GM12873 (cell line): ENCODE data around the gene SDR42E2.

Experiments
- TF ChIP-seq, protein P1 (sequence below): IDR thresholded peaks from 2 replicates; pipeline ENCODE4 v1.5.1; 2012; ENCODE audit warnings: low read depth, mild to moderate bottlenecking, moderate library complexity, low read length, control low read depth; ENCODE audit not compliant: insufficient read depth; ENCODE audit errors: missing control alignments

Gene SDR42E2

DNA sequence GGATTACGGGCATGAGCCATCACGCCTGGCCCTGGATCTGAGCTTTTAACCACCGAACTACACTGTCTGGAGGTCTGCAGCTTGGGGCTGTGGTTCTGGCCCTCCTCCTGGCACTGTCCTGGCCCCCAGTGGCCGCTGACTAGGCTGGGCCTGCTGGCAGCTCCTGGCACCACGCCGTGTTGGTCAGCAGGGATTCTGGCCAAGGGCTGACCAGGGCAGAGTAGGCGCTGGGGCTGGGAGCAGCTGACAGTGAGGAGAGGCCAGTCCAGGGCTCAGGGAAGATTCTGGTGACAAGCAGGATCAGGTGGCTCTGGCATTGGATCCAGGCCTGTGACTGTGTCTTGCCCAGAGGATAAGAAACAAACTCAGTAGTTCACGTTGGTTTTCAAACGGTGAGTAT is 58.4 kb downstream of the SDR42E2 start:
- TF ChIP-seq, protein P1, sequence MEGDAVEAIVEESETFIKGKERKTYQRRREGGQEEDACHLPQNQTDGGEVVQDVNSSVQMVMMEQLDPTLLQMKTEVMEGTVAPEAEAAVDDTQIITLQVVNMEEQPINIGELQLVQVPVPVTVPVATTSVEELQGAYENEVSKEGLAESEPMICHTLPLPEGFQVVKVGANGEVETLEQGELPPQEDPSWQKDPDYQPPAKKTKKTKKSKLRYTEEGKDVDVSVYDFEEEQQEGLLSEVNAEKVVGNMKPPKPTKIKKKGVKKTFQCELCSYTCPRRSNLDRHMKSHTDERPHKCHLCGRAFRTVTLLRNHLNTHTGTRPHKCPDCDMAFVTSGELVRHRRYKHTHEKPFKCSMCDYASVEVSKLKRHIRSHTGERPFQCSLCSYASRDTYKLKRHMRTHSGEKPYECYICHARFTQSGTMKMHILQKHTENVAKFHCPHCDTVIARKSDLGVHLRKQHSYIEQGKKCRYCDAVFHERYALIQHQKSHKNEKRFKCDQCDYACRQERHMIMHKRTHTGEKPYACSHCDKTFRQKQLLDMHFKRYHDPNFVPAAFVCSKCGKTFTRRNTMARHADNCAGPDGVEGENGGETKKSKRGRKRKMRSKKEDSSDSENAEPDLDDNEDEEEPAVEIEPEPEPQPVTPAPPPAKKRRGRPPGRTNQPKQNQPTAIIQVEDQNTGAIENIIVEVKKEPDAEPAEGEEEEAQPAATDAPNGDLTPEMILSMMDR: no peak

DNA sequence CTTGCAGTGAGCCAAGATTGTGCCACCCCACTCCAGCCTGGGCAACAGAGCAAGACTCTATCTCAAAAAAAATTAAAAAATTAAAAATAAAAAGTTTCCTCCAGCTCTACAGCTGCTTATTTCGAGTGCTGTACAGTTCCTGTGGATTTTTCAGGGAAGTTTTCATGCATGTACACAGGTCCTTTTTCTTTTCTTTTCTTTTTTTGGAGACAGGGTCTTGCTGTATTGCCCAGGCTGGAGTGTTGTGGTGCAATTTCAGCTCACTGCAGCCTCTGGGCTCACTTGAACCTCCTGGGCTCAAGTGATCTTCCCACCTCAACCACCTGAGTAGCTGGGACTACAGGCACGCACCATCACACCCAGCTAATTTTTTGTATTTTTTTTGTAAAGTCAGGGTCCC is 59.7 kb downstream of the SDR42E2 start:
- TF ChIP-seq, protein P1: no peak

DNA sequence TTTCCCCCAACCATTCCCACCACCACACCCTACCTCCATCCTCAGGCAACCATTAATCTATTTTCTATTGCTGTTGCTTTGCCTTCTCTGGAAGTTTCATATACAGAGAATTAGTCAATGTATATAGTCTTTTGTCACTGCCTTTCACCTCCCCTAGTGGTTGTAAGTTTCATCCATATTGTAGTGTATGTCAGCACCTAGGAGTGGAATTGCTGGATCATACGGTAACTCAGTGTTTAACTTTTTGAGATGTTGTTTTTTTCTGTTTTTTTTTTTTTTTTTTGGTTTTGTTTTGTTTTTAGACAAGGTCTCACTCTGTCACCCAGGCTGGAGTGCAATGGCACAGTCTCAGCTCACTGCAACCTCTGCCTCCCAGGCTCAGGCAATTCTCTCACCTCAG is 60.7 kb downstream of the SDR42E2 start:
- TF ChIP-seq, protein P1: no peak

DNA sequence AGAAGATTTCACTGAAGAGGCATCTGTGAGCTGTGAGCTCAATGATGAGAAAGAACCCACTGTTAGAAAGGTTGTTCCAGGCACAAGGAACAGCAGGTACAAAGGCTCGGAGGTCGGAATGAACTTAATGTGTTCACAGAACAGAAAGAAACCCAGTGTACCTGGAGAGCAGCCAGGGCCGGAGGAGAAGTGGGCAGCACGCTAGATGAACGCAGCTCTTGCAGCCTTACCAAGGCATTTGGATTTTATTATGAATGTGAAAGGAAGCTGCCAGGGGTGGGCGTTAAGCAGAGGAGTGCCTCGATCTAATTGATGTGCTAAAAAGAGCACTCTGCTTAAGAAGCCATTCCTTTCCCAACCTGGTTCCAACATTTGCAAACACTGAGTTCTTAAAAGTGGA is 62.8 kb downstream of the SDR42E2 start:
- TF ChIP-seq, protein P1: no peak

DNA sequence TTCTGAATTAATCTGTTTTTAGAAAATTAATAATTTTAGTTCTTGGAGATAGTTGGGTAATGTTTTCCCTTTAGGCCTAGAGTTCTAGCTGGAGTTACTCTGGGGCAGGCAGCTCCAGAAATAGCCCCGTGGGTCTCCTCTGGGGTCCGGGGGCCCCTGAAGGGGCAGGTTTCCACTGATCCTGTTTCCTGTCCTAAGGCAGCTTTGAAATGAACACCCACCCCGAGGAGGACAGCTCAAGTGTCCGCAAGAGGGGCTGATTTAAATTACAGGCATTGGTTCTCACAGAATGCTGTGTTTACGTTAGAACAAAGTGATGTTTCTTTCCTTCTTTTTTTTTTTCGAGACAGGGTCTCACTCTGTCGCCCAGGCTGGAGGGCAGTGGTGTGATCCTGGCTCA is 67.6 kb downstream of the SDR42E2 start:
- TF ChIP-seq, protein P1: no peak

DNA sequence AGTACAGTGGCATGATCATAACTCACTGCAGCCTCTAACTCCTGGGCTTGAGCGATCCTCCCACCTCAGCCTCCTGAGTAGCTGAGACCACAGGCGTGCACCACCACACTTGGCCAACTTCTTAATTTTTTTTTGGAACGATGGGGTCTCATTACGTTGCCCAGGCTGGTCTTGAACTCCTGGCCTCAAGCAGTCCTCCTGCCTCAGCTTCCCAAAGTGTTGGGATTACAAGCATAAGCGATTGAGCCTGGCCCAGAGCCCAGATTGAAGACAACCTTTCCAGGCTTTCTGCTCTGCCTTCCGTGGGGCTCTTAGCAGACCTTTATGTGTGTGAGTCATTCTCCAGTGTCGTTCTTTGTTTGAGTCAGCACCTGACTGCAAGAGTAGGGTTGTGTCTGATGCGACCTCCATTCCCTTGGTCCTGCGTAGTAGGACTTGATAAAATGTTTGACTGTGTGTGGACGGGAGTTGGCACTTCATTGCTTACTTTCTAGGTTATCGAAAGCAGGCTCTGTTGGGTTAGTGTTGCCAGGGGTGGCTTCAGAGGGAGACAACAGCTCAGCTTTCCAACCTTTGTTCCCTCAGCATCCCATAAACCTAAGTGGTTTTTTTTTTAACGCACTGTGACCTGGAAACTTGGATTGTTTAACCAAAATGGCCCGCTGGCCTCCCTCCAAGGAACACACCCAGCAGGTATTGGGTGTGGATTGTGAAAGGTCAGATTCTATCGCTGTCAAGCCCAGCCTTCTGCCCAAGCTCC is 70.2 kb downstream of the SDR42E2 start:
- TF ChIP-seq, protein P1: no peak

DNA sequence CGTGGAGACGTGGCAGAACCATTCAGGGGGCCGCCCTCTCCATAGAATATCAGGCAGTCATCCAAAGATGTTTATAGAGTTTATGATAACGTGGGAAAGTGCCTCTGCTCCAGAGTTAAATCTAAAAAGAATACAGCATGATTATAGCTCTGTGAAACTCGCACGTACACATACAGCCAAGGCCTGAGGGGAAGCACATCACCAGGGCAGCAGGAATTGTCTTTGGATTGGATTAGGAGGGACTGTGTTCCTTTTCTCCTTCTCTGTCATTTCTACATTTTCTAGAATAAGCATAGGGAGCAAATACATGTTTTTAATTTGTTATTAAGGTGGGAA is 70.7 kb downstream of the SDR42E2 start:
- TF ChIP-seq, protein P1: no peak
